ENCODE measurements around the gene SLC23A2.

SLC23A2 gene

GRCh38 chr20:4810426-4811019 lies 190.8 kb downstream of the SLC23A2 start:
- no peak for DNase-seq

- DNase-seq: peak; percentile 6
Measured at GRCh38 chr20:4809707-4810106, 191.6 kb downstream of the SLC23A2 start.

- DNase-seq: no peak
Measured at GRCh38 chr20:4808872-4809271, 192.4 kb downstream of the SLC23A2 start.

GRCh38 chr20:4805663-4806449 lies 195.5 kb downstream of the SLC23A2 start:
- no peak for DNase-seq

GRCh38 chr20:4802527-4802926 lies 198.8 kb downstream of the SLC23A2 start:
- DNase-seq: no peak
